NCI-H1417 treated with DMSO at 0.1 percent for 48 hours (cell line): Measurements from ENCODE around the gene USP21.
"Not testable (repeated sequence)": the region's sequence is repeated elsewhere in the genome, so short reads cannot be mapped to it uniquely, and the experiment has no call there.

Source experiments
- DNase-seq: peaks from one replicate; lab custom pipeline; 2025; lab: John Stamatoyannopoulos, UW

Gene USP21, protein sequence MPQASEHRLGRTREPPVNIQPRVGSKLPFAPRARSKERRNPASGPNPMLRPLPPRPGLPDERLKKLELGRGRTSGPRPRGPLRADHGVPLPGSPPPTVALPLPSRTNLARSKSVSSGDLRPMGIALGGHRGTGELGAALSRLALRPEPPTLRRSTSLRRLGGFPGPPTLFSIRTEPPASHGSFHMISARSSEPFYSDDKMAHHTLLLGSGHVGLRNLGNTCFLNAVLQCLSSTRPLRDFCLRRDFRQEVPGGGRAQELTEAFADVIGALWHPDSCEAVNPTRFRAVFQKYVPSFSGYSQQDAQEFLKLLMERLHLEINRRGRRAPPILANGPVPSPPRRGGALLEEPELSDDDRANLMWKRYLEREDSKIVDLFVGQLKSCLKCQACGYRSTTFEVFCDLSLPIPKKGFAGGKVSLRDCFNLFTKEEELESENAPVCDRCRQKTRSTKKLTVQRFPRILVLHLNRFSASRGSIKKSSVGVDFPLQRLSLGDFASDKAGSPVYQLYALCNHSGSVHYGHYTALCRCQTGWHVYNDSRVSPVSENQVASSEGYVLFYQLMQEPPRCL

DNA sequence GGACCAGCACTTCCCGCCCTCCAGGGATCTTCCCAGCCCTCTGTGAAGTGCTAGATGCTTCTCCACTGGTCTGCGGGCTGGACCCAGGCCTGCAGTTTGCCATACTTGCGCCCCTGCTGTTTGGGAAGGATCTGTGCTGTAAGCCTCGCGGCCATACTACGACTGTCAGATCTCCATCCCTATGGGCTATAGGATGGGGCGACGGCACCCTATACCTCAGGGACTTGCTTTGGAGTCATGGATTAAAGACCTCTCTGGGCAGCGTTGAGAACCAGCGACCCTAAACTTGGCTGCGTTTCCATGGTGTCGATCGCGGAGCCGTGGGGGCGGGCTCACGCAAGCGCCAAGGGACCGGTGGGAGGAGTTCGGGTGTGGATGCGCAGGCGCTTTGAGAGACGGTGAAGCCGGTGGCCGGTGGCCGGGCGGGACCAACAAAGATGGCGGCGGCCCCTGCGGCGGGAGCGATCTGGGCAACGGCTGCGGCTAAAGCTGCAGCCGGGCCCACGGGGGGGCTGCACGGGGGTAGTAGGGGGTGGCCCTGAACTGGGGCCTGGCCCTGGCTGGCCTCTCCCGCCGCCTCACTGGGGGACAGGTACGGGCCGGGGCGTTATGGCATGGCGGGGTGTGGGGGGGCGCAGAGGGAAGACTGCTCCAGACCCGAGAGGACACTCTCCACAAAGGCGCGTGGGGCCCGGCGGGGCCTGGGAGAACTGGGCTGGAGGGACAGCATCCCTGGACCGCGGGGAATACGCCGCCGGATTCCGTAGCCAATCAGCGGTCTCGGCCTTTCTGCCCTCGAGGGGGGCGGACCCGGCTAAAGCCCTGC is at the start of gene USP21:
TSS of gene USP21 (plus strand) at position 414 of the 826 bp plus-strand sequence. CDS start 1,141 bp downstream, outside the sequence.
- DNase-seq = peak; percentile 50

DNA sequence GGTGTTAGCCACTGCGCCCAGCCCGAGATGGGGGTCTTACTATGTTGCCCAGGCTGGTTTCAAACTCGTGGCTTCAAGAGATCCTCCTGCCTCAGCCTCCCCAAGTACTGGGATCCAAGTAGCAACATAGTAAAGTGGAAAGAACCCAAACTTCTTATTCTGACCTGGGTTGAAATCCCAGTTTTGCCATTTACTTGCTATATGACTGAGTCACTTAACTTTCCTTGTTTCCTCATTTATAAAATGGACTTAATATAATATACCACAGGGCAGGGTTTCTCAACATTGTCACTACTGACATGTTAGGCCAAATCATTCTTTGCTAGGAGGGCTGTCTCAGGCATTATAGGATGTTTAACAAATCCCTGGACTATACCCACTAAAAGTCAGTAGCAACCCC is 48.2 kb upstream of the USP21 start:
- no peak for DNase-seq

DNA sequence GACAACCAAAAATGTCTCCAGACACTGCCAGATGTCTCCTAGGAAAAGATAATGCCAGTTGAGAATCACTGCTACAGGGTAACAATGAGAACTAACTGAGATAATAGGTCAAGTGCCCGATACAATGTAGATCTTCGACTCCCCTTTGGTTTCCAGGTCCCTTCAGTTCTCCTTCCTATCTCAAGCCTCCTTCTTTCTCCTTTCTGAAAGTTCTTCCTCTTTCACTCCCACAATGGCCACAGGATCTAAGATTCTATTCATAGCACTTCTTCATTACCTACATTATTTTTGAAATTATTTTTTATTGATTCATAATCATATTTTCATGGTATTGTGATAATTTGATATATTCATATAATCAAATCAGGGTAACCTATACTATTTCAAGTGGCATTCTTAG is 47.8 kb upstream of the USP21 start:
- DNase-seq = no peak

DNA sequence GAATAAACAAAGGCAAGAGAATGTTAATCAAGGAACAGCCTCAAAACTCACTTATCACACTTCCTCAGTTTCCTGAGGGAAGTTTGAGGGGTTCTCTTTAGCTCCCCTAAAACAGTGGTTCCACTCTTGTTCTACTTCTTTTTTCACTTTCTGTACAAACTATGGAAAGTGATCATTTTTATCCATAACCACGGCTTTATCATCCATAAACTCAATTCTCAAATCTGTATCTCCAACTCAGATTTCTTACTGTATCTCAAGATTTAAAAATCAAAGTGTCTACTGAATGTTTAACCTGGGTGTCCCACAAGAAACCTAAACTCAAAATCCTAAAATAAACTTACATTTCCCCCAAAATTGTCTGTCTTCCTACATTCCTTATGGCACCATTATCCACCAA is 45.4 kb upstream of the USP21 start:
- no peak for DNase-seq

DNA sequence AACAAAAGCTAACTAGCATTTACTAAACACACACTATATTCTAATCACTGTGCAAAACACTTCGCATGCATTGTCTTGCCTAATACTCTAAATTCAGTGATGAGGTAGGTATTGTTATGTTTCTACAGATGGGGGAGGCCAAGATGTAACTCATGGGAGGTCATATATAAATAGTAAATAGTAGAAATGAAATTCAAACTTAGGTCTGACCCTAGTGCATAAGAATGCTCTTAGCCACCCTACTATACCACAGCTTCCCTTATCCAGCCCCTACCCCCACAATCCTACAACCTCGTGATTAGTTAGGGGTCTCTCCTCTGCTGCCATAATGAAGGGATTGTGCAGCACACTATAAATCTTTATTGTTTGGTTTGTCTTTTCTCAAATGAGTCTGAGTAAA is 44.7 kb upstream of the USP21 start:
- no peak for DNase-seq

DNA sequence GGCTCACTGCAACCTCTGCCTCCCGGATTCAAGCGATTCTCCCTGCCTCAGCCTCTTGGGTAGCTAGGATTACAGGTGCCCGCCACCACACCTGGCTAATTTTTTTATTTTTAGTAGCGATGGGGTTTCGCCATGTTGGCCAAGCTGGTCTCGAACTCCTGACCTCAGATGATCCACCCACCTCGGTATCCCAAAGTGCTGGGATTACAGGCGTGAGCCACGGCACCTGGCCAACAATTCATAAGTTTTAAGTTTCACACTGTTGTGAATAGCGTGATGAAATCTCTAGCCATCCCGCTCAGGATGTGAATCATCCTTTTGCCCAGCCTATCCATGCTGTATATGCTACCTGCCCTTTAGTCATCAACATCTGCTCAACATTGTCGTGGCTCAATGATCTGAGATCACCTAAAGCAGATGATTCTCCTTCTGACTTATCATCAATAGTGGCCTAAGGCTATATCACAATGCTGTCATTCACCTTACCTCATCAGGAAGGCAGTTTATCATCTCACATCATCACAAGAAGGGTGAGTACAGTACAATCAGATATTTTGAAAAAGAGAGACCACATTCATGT is 44.1 kb upstream of the USP21 start:
- DNase-seq = no peak

DNA sequence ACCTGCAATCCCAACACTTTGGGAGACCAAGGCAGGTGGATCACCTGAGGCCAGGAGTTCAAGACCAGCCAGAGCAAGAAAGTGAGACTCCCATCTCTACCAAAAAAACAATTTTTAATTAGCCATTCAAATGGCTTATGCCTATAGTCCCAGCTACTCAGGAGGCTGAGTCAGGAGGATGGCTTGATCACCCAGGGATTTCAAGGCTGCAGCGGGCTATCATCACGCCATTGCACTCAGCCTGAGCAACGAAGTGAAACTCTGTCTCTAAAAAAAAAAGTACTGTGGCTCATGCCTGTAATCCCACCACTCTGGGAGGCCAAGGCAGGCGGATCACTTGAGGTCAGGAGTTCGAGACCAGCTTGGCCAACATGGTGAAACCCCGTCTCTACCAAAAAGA is 43.3 kb upstream of the USP21 start:
- not testable (repeated sequence) for DNase-seq

DNA sequence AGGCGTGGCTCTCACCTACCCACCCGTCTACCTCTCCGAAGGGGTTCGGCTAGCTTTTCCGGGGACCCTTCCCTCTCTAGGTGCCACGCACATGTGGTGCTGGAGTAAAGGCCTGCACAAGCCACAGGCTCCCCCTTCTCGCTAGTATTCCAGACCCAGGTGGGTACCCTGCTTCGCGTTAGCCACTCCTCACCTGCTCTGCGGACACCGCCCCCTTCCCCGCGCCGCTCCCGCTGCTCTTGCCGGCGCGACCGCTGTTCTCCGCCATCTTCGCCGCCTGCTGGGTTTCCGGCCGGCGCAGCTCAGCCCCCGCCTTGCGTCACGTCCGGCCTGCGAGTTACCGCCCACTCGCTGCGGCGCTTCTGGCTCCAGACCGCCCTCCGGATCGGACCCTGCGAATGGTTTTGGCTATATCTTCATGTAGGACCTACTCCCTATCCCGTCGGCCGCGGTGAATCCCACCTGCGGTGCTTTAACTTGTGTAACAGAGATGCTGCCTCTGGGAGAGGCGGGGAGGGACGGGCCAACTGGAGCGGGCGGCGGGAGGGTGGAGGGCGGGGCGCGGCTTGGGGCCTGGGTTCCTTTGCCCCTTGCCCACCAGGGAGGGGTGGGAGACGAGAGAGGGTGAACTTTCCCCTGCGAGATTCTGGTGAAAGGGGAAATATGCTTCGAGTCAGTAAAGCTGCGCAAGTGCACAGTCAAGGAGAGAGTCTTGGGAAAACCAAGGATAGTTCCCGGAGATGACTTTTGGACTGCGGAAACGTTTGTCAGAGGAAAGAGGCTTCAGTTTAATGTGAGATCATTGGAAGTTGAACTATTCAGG is 41.3 kb upstream of the USP21 start, which contains the start of the genes NIT1 and PFDN2:
TSS of gene NIT1 (plus strand) at position 347 of the 823 bp plus-strand sequence. CDS start at position 419, 72 bp downstream.
TSS of gene PFDN2 (minus strand) at position 279 of the 823 bp plus-strand sequence. CDS start at position 268, 11 bp downstream.
- DNase-seq = peak; percentile 6

DNA sequence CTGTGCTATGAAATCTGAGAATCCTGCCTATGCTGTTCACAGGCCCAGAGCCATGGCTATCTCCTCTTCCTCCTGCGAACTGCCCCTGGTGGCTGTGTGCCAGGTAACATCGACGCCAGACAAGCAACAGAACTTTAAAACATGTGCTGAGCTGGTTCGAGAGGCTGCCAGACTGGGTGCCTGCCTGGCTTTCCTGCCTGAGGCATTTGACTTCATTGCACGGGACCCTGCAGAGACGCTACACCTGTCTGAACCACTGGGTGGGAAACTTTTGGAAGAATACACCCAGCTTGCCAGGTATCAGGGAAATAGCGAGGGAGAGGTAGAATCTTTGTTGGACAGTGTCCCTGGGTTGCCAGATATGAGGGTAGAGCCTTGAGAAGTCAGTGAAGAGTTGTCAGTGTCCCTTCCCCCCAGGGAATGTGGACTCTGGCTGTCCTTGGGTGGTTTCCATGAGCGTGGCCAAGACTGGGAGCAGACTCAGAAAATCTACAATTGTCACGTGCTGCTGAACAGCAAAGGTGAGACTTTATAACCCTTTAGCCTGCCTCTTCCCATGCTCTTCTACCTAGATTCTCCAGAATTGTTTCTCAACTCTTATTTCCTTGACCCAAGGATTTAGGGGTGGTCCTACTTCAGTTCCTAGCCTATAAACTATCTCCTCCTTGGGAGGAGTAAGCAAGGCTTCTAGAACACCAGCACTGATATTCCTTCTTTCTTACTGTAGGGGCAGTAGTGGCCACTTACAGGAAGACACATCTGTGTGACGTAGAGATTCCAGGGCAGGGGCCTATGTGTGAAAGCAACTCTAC is 40.0 kb upstream of the USP21 start:
- no peak for DNase-seq

DNA sequence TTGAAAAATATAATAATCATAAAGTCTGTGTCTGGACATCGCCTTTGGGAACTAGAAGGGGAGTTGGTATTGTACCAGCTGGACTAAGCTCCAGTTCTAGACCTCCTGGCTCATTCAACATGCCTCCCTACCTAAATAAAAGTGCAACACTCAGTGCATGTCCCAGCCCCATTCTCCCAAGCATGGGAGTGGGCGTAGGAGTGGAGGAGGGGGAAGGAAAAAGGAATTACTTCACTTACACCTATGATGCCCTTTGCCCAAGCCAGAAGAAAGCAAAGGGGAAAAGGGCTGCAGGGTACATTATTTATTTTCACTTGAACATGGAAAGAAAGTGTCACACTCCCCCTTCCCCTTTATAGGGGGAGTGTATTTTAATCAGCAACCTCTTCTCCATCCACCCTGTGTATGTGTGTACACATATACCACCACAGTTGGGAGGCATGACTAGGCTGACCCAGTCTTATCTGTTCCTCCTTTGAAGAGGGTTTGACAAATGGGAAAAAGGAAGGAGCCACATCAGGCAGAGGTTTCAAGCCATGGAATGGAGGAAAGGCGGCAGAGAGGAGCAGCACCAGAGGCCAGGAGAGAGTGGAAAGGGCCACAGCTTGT is 38.2 kb upstream of the USP21 start:
- no peak for DNase-seq

DNA sequence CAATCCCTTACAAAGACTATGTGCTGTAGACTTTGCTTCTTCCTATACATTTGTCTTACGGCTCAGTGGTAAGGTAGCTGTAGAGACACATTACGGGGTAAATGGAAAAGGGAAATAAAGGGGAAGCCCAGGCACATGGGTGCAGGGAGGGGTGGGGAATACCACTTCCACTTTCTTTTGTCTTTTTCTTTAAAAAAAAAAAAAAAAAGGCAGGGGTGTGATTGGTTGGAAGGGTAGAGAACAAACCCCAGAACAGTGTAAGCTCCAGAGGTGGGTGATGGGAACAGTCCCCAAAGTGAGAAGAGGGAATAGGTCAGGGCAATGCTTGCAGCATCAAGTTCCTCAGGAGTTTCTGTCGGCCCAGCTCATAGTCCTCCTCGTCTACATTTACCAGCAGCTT is 37.5 kb upstream of the USP21 start:
- no peak for DNase-seq

DNA sequence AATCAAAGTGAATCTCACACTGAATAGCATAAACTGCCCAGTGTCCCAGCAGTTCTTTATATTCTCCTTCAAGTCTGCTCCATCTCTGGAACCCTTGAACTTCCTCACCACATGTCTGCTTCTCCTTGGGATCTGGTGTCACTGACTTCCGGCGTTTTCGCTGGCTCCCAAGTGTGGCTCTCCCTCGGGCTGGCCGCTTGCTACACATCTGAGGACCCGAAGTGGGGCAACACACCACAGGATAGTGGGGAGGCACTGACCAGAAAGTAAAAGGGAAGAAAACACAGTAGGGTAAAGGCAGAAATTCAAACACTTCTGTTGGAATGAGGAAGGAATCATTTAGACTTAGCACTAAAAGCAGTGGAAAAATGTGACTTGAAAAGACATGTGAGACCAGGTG is 36.3 kb upstream of the USP21 start:
- DNase-seq = no peak

DNA sequence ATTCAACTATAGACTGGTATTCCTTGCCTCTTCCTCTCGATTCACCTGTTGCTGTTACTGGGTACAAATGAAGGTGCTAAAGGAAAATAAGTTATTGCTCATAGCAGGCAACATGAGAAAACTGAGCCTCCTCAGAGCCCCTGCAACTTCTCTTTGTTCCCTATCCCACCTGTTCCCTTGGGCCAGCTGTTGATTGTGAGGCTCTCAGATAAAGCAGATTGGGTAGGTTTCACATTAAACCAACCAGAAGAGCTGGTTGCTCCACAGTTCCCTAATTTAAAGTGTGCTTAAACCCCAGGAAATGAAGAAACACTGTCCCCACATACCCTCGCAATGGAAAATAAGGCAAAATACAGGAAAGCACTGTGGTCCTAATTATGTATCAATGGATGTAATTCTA is 31.7 kb upstream of the USP21 start:
- DNase-seq = no peak

DNA sequence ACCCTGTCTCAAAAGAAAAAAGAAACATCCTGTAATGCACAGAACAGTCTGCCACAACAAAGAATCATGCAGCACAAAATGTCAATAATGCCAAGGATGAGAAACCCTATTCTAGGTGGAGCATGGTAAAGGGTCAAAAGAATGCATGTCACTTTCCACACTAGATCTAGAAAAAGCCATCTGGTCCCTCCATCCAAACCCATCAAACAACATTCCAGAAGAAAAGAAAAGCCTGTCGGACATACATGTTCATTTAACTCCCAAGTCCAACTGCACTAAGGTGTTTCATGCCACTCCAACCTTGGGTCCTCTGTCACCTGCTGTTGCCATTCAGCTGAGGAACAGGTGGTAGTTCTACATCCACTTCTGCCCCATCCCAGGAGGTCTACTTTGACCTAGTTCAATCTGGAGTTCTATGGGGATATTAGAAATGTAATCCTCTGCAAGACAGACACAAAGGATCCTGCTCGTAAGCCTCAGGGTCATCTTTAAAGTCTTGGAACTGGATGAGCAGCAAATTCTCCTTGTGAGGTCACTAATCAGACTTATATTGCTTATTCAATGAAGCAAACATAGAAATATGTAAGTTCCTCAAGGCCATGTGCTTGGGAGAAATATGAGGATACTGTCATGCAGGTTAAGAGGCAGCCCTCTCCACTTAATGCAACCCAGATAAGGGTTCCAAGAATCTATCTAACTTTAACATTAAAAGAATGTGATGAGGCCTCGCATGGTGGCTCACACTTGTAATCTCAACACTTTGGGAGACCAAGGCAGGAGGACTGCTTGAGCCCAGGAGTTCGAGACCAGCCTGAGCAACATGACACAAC is 30.5 kb upstream of the USP21 start:
- no peak for DNase-seq

DNA sequence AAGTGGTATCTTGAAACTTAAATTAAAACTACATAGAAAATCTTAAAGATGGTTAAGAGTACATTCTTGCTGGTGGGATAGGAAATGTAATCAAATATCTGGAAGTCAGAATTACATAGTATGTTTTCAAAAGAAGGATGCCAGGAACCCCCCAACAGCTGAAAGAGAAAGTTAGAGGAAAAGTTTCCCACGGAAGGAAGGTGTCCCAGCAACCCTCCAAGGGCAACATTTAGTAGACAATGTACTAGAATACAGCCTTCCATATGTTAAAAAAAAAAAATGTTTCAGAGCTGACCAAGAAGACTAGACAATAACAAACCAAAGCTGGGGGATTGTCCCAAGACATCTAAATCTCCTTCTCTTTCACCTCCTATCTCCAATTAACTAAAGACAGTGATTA is 29.0 kb upstream of the USP21 start:
- DNase-seq = no peak

DNA sequence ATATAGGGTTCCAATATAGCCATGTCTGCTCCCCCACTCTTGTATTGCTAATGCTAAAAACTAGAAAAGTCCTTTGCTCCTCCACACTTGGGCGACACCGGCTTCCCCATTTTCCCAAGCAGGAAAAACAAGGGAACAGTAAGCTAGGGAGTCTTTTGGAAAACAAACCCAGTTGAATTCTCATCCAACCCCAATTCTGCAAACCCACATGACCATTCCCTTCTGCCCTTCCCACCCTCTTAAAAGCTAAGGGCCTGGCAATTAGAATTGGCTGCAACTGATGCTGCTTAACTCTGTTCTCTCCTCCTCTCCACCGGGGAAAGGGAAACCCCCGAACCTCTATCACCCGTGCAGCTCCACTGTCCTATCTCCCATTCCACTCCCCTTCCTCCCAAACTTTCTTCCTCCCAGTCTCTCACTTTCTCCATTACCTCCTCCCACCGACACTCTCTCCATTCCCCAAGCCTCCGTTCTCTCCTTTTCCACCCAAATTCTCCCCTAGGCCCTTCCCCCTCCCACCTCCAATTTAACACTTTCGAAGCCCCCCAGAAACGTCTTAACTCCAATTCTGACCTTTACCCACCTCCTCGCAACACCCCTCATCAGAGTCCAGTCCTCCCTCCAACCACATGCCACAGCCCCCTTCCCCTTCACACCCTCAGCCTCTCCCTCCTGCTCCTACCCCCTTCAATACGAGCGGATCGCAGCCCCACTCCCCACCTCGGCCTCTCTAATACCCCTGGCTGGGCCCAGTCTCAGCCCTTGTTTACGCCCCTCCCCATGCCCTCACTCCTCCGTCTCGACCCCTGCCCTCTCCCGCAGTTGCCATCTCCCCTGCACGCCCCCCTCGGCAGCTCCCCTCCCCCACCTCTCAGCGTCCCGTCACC is 27.5 kb upstream of the USP21 start:
- no peak for DNase-seq

DNA sequence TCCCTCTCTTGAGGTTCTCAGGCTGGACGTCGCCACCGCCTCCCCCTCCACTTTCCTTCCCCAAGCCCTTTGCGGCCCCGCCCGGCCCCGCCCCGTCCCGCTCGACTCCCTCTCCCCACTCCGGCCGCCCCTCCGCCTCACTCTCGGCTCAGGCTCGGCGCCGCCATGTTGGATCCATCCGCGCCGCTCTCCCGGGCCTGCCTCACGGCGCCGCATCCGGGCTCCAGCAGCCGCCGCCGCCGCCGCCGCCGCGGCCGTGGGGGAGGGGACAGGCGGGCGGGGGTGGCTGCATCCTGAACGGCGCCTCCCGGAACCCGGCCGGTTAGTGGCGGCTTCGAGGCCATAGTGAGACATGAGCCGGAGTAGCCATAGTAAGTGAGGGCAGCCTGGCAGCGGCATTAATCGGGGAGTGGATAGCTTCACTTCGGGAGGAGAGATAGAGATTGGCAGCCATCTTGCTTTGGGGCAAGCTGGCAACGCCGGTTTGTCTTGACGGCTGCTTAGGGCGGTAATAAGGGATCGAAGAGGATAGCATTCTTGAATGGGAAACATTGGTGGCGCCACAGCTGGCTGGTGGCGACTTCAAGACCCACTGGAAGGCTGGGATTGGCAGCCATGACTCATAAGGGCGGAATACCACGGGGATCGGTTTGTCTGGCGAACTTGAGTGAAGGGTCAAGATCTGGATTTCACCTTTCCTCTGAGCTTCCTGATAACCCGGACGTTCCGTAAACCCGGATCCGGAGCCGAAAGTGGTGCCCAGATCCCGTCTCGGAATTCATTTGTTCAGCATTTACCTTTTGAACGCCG is 26.7 kb upstream of the USP21 start, which contains the start of gene DEDD:
TSS of gene DEDD (minus strand) at position 258 of the 810 bp plus-strand sequence. CDS start 8,205 bp downstream, outside the sequence.
- peak; percentile 88 for DNase-seq
